ENCODE measurements around the gene AOX1.

Gene AOX1

GRCh38 chr2:200687922-200688920 lies 102.4 kb downstream of the AOX1 start:
- H4K20me1 ChIP-seq (ENCODE audit: insufficient read depth, low read length, poor library complexity, severe bottlenecking): no peaks in the 10 kb centered on the region
- no peaks in the 10 kb centered on the region for H3K9me3 ChIP-seq (ENCODE audit: insufficient read depth, low read depth, low read length)
- H3K9me2 ChIP-seq (replicated peaks; ENCODE audit: low read depth, low read length): no peaks in the 10 kb centered on the region
- no peaks in the 10 kb centered on the region for H3F3A ChIP-seq (ENCODE audit: low read depth)
- no peaks in the 10 kb centered on the region for H3K27me3 ChIP-seq (ENCODE audit: insufficient read depth, low read length, poor library complexity, severe bottlenecking)
- H3K79me2 ChIP-seq (ENCODE audit: insufficient read depth, low read length): no peaks in the 10 kb centered on the region
- H3K9ac ChIP-seq (ENCODE audit: low read depth, low read length, poor library complexity, severe bottlenecking): no peak overlapping the region
- no peak overlapping the region for H3K4me2 ChIP-seq (ENCODE audit: low read depth, low read length, poor library complexity, severe bottlenecking)
- TF ChIP-seq EZH2phosphoT487 (IDR thresholded peaks at IDR 0.05; ENCODE audit: borderline replicate concordance): no peak
- no peak for TF ChIP-seq CTCF (conservative IDR thresholded peaks at IDR 0.05; ENCODE audit: low read length)
- no peaks in the 10 kb centered on the region for H3K4me1 ChIP-seq (ENCODE audit: insufficient read depth, low read length, poor library complexity, severe bottlenecking)
- no peak overlapping the region for H3K4me3 ChIP-seq (ENCODE audit: low read length, poor library complexity, severe bottlenecking)
- no peak overlapping the region for H2AFZ ChIP-seq (ENCODE audit: low read length)
- no peaks in the 10 kb centered on the region for H3K36me3 ChIP-seq (ENCODE audit: insufficient read depth, low read length)

GRCh38 chr2:200689115-200689514 lies 103.3 kb downstream of the AOX1 start:
- Histone ChIP-seq H3K9me2 (replicated peaks; ENCODE audit: low read depth, low read length) (no peaks in the 10 kb centered on the region), H3K79me2 (ENCODE audit: insufficient read depth, low read length) (no peaks in the 10 kb centered on the region), H3F3A (ENCODE audit: low read depth) (no peaks in the 10 kb centered on the region), H3K36me3 (ENCODE audit: insufficient read depth, low read length) (no peaks in the 10 kb centered on the region), H3K4me2 (ENCODE audit: low read depth, low read length, poor library complexity, severe bottlenecking) (no peak overlapping the region), H3K9ac (ENCODE audit: low read depth, low read length, poor library complexity, severe bottlenecking) (no peak overlapping the region), H2AFZ (ENCODE audit: low read length) (no peak overlapping the region), H3K4me3 (ENCODE audit: low read length, poor library complexity, severe bottlenecking) (no peak overlapping the region), H3K9me3 (ENCODE audit: insufficient read depth, low read depth, low read length) (no peaks in the 10 kb centered on the region), H4K20me1 (ENCODE audit: insufficient read depth, low read length, poor library complexity, severe bottlenecking) (no peaks in the 10 kb centered on the region), H3K4me1 (ENCODE audit: insufficient read depth, low read length, poor library complexity, severe bottlenecking) (no peaks in the 10 kb centered on the region), H3K27me3 (ENCODE audit: insufficient read depth, low read length, poor library complexity, severe bottlenecking) (no peaks in the 10 kb centered on the region)
- no peak for TF ChIP-seq EZH2phosphoT487 (IDR thresholded peaks at IDR 0.05; ENCODE audit: borderline replicate concordance)

- H4K20me1 ChIP-seq (ENCODE audit: insufficient read depth, low read length, poor library complexity, severe bottlenecking): no peaks in the 10 kb centered on the region
- H3K4me1 ChIP-seq (ENCODE audit: insufficient read depth, low read length, poor library complexity, severe bottlenecking): no peaks in the 10 kb centered on the region
- no peaks in the 10 kb centered on the region for H3F3A ChIP-seq (ENCODE audit: low read depth)
- no peaks in the 10 kb centered on the region for H3K9me3 ChIP-seq (ENCODE audit: insufficient read depth, low read depth, low read length)
- H3K36me3 ChIP-seq (ENCODE audit: insufficient read depth, low read length): no peaks in the 10 kb centered on the region
- H3K79me2 ChIP-seq (ENCODE audit: insufficient read depth, low read length): no peaks in the 10 kb centered on the region
- H2AFZ ChIP-seq (ENCODE audit: low read length): no peak overlapping the region
- no peaks in the 10 kb centered on the region for H3K27me3 ChIP-seq (ENCODE audit: insufficient read depth, low read length, poor library complexity, severe bottlenecking)
- H3K9me2 ChIP-seq (replicated peaks; ENCODE audit: low read depth, low read length): no peaks in the 10 kb centered on the region
- TF ChIP-seq EZH2phosphoT487 (IDR thresholded peaks at IDR 0.05; ENCODE audit: borderline replicate concordance) (no peak), CTCF (conservative IDR thresholded peaks at IDR 0.05; ENCODE audit: low read length) (no peak)
- H3K4me2 ChIP-seq (ENCODE audit: low read depth, low read length, poor library complexity, severe bottlenecking): no peak overlapping the region
- H3K9ac ChIP-seq (ENCODE audit: low read depth, low read length, poor library complexity, severe bottlenecking): no peak overlapping the region
- no peak overlapping the region for H3K4me3 ChIP-seq (ENCODE audit: low read length, poor library complexity, severe bottlenecking)
Measured at GRCh38 chr2:200693836-200694470, 108.1 kb downstream of the AOX1 start.

All from Loucy (cell line).